Endodermal cell (in vitro differentiated cells): ENCODE results near the gene AQR. TPM values are rescaled to one million over a fixed set of nuclear protein-coding genes. Genes with fewer than 3 reads are reported as not detected.
A peak's percentile ranks its signal among the peaks of the same experiment; 100 is the strongest.

Source experiments
- DNase-seq: peaks from one replicate; pipeline ENCODE4 v3.0.0-alpha.2; 2017
- H3K27ac ChIP-seq: 2 replicates; pipeline ENCODE4 v1.5.1; 2013; ENCODE audit warnings: mild to moderate bottlenecking, low read depth, low read length, moderate library complexity
- H3K27me3 ChIP-seq: 2 replicates; pipeline ENCODE4 v1.6.1; 2013; ENCODE audit warnings: mild to moderate bottlenecking, low read length, moderate library complexity; ENCODE audit not compliant: insufficient read depth, control insufficient read depth, poor library complexity, severe bottlenecking
- H3K36me3 ChIP-seq: 2 replicates; pipeline ENCODE4 v1.7.0; 2013; ENCODE audit warnings: mild to moderate bottlenecking, low read length, moderate library complexity; ENCODE audit not compliant: control insufficient read depth, insufficient read depth
- H3K4me1 ChIP-seq: one replicate; pipeline ENCODE4 v1.7.0; 2013; ENCODE audit warnings: low read length; ENCODE audit not compliant: control insufficient read depth, insufficient read depth
- H3K4me3 ChIP-seq: 2 replicates; pipeline ENCODE4 v1.5.1; 2013; ENCODE audit warnings: mild to moderate bottlenecking, low read length, moderate library complexity
- H3K9ac ChIP-seq: 2 replicates; pipeline ENCODE4 v1.6.1; 2013; ENCODE audit warnings: mild to moderate bottlenecking, low read length, moderate library complexity; ENCODE audit not compliant: poor library complexity, severe bottlenecking; ENCODE audit errors: extremely low read depth
- H3K9me3 ChIP-seq: 2 replicates; pipeline ENCODE4 v1.6.1; 2013; ENCODE audit warnings: mild to moderate bottlenecking, low read length, moderate library complexity; ENCODE audit not compliant: control insufficient read depth
- H3K27ac Mint-ChIP-seq: 2 replicates; pipeline ENCODE4 v1.8.0; 2020; ENCODE audit warnings: mixed read lengths
- H3K27me3 Mint-ChIP-seq: 2 replicates; pipeline ENCODE4 v1.8.0; 2021; ENCODE audit warnings: mild to moderate bottlenecking, mixed read lengths; ENCODE audit not compliant: insufficient read depth
- H3K36me3 Mint-ChIP-seq: 2 replicates; pipeline ENCODE4 v1.8.0; 2020; ENCODE audit warnings: low read depth, mixed read lengths
- H3K4me1 Mint-ChIP-seq: 2 replicates; pipeline ENCODE4 v1.8.0; 2020; ENCODE audit warnings: mixed read lengths
- H3K4me3 Mint-ChIP-seq: 2 replicates; pipeline ENCODE4 v1.8.0; 2020; ENCODE audit warnings: mild to moderate bottlenecking, moderate library complexity, mixed read lengths
- H3K9me3 Mint-ChIP-seq: 2 replicates; pipeline ENCODE4 v1.8.0; 2020; ENCODE audit warnings: mild to moderate bottlenecking, mixed read lengths
- CTCF ChIP-seq: fragments of 200-600 bp; sonication (generic); conservative IDR thresholded peaks from 2 replicates; pipeline ENCODE4 v1.5.0; 2021; ENCODE audit warnings: antibody characterized with exemption, mild to moderate bottlenecking
- WGBS, 2 experiments: methylation state at CpG; one replicate each; pipeline versions ENCODE4 v1.1.5 to v1.1.7; 2013; ENCODE audit warnings: missing lambda C conversion rate in 2 of 2, mixed read lengths in 1 of 2; ENCODE audit not compliant: insufficient coverage in 1 of 2, insufficient read length in 1 of 2; 5-methylcytosine and 5-hydroxymethylcytosine counted together
- total RNA-seq, 2 donors: library from RNA; stranded (reverse); fragmentation: NEBNext Ultra II Directional in 1 of 2; extraction: Animal tissue kit (Norgen Biotek cat#: 25700) in 1 of 2; gene quantifications; 2 replicates in 1 of 2; 3 replicates in 1 of 2; pipeline ENCODE4 v1.2.1, GENCODE V29; 2021

Gene AQR
- total RNA-seq, 2 donors from 2014 or later, result 48.8 to 49.6 TPM

GRCh38 chr15:34900748-34901147, 68.8 kb downstream of the AQR start:
- no peaks in the 10 kb centered on the region for H3K4me1 Mint-ChIP-seq
- no peaks in the 10 kb centered on the region for H3K27me3 Mint-ChIP-seq
- no peak for TF ChIP-seq CTCF
- peaks cover 57% of the 10 kb centered on the region for H3K36me3 Mint-ChIP-seq
- H3K9me3 ChIP-seq, result no peaks in the 10 kb centered on the region
- no peak overlapping the region for H3K27ac ChIP-seq
- H3K36me3 ChIP-seq, result peaks cover 57% of the 10 kb centered on the region
- no peak overlapping the region for H3K4me3 Mint-ChIP-seq
- DNase-seq, result no peak
- H3K9ac ChIP-seq, result no peak overlapping the region
- H3K9me3 Mint-ChIP-seq, result no peaks in the 10 kb centered on the region
- H3K27me3 ChIP-seq, result no peaks in the 10 kb centered on the region
- 89 to 95% methylated on average over 5 to 7 of the region's 7 CpGs for WGBS, 2 experiments
- H3K4me3 ChIP-seq, result no peak overlapping the region
- H3K4me1 ChIP-seq, result no peaks in the 10 kb centered on the region
- H3K27ac Mint-ChIP-seq, result no peak overlapping the region

GRCh38 chr15:34896183-34896582, 73.4 kb downstream of the AQR start:
- peaks cover 83% of the 10 kb centered on the region for H3K36me3 Mint-ChIP-seq
- WGBS, 2 experiments, result 95 to 100% methylated on average over 1 to 5 of the region's 5 CpGs
- H3K4me1 Mint-ChIP-seq, result no peaks in the 10 kb centered on the region
- no peaks in the 10 kb centered on the region for H3K27me3 Mint-ChIP-seq
- no peaks in the 10 kb centered on the region for H3K4me1 ChIP-seq
- H3K36me3 ChIP-seq, result peaks cover 78% of the 10 kb centered on the region
- H3K9ac ChIP-seq, result no peak overlapping the region
- no peak overlapping the region for H3K27ac Mint-ChIP-seq
- no peak overlapping the region for H3K4me3 ChIP-seq
- H3K9me3 ChIP-seq, result peaks cover 30% of the 10 kb centered on the region
- no peaks in the 10 kb centered on the region for H3K27me3 ChIP-seq
- DNase-seq, result no peak
- H3K27ac ChIP-seq, result no peak overlapping the region
- no peak for TF ChIP-seq CTCF
- no peak overlapping the region for H3K4me3 Mint-ChIP-seq
- peaks cover 26% of the 10 kb centered on the region for H3K9me3 Mint-ChIP-seq

GRCh38 chr15:34893967-34894366, 75.6 kb downstream of the AQR start:
- TF ChIP-seq CTCF, result no peak
- Mint-ChIP-seq H3K4me1 (no peaks in the 10 kb centered on the region), H3K4me3 (no peak overlapping the region)

More at GRCh38 chr15:34893967-34894366, 75.6 kb downstream of the AQR start:
- Mint-ChIP-seq H3K27me3 (no peaks in the 10 kb centered on the region), H3K36me3 (peaks cover 79% of the 10 kb centered on the region), H3K9me3 (peaks cover 26% of the 10 kb centered on the region), H3K27ac (no peak overlapping the region)
- no peak overlapping the region for H3K9ac ChIP-seq
- H3K27ac ChIP-seq, result no peak overlapping the region
- DNase-seq, result no peak
- peaks cover 89% of the 10 kb centered on the region for H3K36me3 ChIP-seq
- H3K9me3 ChIP-seq, result peaks cover 30% of the 10 kb centered on the region
- no peaks in the 10 kb centered on the region for H3K4me1 ChIP-seq
- H3K4me3 ChIP-seq, result peak overlapping the region; percentile 45
- no peaks in the 10 kb centered on the region for H3K27me3 ChIP-seq
